ENCODE results near the gene ADGB.

The ADGB gene

GRCh38 chr6:146670161-146670560, 71.4 kb downstream of the ADGB start:
- H3K27me3 ChIP-seq (ENCODE audit: insufficient read depth, poor library complexity, severe bottlenecking): no peaks in the 10 kb centered on the region
- no peak for DNase-seq (ENCODE audit: low read depth in 1 of 2, low spot score in 1 of 2)
- H3K4me3 ChIP-seq (replicated peaks; ENCODE audit: insufficient read depth, low read length): no peak overlapping the region
- no peak overlapping the region for H3K27ac ChIP-seq (replicated peaks)
- TF ChIP-seq CTCF (IDR thresholded peaks at IDR 0.05; ENCODE audit: insufficient read depth, low read length) (no peak), REST (IDR thresholded peaks at IDR 0.05; ENCODE audit: insufficient replicate concordance, low read depth) (no peak), GABPA (IDR thresholded peaks at IDR 0.05; ENCODE audit: low read depth) (no peak), SPI1 (IDR thresholded peaks at IDR 0.05; ENCODE audit: borderline replicate concordance, low read depth) (no peak)

GRCh38 chr6:146673069-146673468, 74.3 kb downstream of the ADGB start:
- Histone ChIP-seq H3K4me3 (replicated peaks; ENCODE audit: insufficient read depth, low read length) (no peak overlapping the region), H3K27ac (replicated peaks) (no peak overlapping the region), H3K27me3 (ENCODE audit: insufficient read depth, poor library complexity, severe bottlenecking) (no peaks in the 10 kb centered on the region)
- TF ChIP-seq CTCF (IDR thresholded peaks at IDR 0.05; ENCODE audit: insufficient read depth, low read length) (no peak), SPI1 (IDR thresholded peaks at IDR 0.05; ENCODE audit: borderline replicate concordance, low read depth) (no peak), POLR2AphosphoS5 (IDR thresholded peaks at IDR 0.05; ENCODE audit: low read depth) (no peak), REST (IDR thresholded peaks at IDR 0.05; ENCODE audit: insufficient replicate concordance, low read depth) (no peak)
- DNase-seq (ENCODE audit: low read depth in 1 of 2, low spot score in 1 of 2): no peak

GRCh38 chr6:146679386-146679785, 80.6 kb downstream of the ADGB start:
- peak in 1 of 2 experiments; percentile 13 for DNase-seq (ENCODE audit: low read depth in 1 of 2, low spot score in 1 of 2)
- H3K27ac ChIP-seq (replicated peaks): no peak overlapping the region
- H3K4me3 ChIP-seq (replicated peaks; ENCODE audit: insufficient read depth, low read length): no peak overlapping the region
- TF ChIP-seq SPI1 (IDR thresholded peaks at IDR 0.05; ENCODE audit: borderline replicate concordance, low read depth) (peak; percentile 18; the same call in 1 of the 2 replicates), CTCF (IDR thresholded peaks at IDR 0.05; ENCODE audit: insufficient read depth, low read length) (no peak)
- no peaks in the 10 kb centered on the region for H3K27me3 ChIP-seq (ENCODE audit: insufficient read depth, poor library complexity, severe bottlenecking)

- DNase-seq (ENCODE audit: low read depth in 1 of 2, low spot score in 1 of 2): no peak
- TF ChIP-seq GABPA (IDR thresholded peaks at IDR 0.05; ENCODE audit: low read depth) (no peak), SPI1 (IDR thresholded peaks at IDR 0.05; ENCODE audit: borderline replicate concordance, low read depth) (no peak), POLR2AphosphoS5 (IDR thresholded peaks at IDR 0.05; ENCODE audit: low read depth) (no peak), CTCF (IDR thresholded peaks at IDR 0.05; ENCODE audit: insufficient read depth, low read length) (no peak), REST (IDR thresholded peaks at IDR 0.05; ENCODE audit: insufficient replicate concordance, low read depth) (no peak)
These were observed 84.1 kb downstream of the ADGB start for GRCh38 chr6:146682919-146683318.

More at GRCh38 chr6:146682919-146683318, 84.1 kb downstream of the ADGB start:
- Histone ChIP-seq H3K27me3 (ENCODE audit: insufficient read depth, poor library complexity, severe bottlenecking) (no peaks in the 10 kb centered on the region), H3K4me3 (replicated peaks; ENCODE audit: insufficient read depth, low read length) (no peak overlapping the region), H3K27ac (replicated peaks) (no peak overlapping the region)
